Smooth muscle cell of the brain vasculature (primary cell): ENCODE results near the gene MIEN1.
"Not testable (repeated sequence)": the region's sequence is repeated elsewhere in the genome, so short reads cannot be mapped to it uniquely, and the experiment has no call there.

Experiments
- DNase-seq: peaks from one replicate; pipeline ENCODE4 v3.0.0-alpha.2; 2012; ENCODE audit warnings: low read depth, low spot score

Gene MIEN1

DNA sequence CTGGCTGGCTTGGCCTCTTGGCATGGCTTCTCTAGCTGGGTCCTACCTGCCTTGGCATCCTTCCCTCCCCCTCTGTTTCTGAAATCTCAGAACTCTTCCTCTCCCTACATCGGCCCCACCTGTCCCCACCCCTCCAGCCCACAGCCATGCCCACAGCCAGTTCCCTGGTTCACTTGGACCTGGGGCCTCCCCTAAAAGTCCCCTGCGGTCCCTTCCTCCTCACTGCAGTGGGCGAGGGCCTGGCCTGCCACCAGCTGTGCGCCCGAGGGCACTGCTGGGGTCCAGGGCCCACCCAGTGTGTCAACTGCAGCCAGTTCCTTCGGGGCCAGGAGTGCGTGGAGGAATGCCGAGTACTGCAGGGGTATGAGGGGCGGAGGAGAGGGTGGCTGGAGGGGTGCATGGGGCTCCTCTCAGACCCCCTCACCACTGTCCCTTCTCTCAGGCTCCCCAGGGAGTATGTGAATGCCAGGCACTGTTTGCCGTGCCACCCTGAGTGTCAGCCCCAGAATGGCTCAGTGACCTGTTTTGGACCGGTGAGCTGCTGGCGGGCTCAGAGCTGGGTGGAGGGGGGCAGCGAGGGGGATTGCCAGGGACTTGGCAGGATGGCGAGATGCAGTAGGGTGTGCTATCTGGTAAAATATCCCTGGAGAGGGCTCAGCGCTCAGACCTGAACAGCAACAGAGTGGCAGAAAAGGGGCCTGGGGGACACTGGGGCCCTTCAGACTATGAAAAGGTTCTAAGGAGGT, 14.1 kb downstream of the MIEN1 start:
- no peak for DNase-seq

DNA sequence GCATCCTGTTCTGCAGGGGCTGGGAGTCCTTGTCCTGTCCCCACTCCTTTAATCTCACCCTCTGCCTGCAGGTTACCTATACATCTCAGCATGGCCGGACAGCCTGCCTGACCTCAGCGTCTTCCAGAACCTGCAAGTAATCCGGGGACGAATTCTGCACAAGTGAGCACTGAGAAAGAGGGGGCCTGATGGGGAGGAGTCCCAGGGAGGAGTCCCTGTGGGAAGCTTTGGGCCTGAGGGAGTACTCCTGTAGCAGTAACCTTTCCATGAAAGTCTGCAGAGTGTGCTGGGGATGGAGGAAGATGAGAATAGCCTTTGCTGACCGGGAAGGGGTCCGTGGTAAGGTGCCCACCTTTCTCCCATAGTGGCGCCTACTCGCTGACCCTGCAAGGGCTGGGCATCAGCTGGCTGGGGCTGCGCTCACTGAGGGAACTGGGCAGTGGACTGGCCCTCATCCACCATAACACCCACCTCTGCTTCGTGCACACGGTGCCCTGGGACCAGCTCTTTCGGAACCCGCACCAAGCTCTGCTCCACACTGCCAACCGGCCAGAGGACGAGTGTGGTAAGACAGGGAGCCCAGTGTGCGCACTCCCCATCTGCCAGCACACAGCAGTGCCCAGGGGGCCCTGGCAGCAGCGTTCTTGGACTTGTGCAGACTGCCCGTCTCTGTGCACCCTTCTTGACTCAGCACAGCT, 14.8 kb downstream of the MIEN1 start:
- DNase-seq: no peak

DNA sequence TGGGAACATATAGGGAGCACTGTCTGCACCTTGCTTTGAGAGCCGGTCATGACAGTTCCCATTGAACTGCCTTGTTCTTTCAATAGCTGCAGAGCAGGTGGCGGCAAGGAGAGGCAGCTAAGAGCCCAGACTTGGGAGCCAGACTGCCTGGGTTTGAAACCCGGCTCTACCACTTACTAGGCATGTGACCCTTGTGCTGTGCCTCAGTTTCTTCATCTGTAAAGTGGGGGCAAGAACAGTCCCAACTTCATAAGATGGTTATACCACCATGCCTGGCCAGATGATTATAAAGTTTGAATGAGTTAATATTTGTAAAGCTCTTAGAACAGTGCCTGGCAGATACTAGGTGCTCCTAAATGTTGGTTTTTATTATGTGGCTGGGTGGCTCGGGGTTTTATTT, 16.1 kb downstream of the MIEN1 start:
- no peak for DNase-seq

DNA sequence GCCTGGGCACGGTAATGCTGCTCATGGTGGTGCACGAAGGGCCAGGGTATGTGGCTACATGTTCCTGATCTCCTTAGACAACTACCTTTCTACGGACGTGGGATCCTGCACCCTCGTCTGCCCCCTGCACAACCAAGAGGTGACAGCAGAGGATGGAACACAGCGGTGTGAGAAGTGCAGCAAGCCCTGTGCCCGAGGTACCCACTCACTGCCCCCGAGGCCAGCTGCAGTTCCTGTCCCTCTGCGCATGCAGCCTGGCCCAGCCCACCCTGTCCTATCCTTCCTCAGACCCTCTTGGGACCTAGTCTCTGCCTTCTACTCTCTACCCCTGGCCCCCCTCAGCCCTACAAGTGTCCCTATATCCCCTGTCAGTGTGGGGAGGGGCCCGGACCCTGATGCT, 18.5 kb downstream of the MIEN1 start:
- DNase-seq: no peak

DNA sequence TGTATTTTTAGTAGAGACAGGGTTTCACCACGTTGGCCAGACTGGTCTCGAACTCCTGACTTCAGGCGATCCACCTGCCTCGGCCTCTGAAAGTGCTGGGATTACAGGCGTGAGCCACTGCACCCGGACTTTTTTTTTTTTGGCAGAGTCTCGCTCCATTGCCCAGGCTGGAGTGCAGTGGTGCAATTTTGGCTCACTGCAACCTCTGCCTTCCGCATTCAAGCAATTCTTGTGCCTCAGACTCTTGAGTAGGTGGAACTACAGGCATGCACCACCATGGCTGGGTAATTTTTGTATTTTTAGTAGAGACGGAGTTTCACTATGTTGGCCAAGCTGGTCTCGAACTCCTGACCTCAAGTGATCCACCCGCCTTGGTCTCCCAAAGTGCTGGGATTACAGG, 19.3 kb downstream of the MIEN1 start:
- DNase-seq: not testable (repeated sequence)

DNA sequence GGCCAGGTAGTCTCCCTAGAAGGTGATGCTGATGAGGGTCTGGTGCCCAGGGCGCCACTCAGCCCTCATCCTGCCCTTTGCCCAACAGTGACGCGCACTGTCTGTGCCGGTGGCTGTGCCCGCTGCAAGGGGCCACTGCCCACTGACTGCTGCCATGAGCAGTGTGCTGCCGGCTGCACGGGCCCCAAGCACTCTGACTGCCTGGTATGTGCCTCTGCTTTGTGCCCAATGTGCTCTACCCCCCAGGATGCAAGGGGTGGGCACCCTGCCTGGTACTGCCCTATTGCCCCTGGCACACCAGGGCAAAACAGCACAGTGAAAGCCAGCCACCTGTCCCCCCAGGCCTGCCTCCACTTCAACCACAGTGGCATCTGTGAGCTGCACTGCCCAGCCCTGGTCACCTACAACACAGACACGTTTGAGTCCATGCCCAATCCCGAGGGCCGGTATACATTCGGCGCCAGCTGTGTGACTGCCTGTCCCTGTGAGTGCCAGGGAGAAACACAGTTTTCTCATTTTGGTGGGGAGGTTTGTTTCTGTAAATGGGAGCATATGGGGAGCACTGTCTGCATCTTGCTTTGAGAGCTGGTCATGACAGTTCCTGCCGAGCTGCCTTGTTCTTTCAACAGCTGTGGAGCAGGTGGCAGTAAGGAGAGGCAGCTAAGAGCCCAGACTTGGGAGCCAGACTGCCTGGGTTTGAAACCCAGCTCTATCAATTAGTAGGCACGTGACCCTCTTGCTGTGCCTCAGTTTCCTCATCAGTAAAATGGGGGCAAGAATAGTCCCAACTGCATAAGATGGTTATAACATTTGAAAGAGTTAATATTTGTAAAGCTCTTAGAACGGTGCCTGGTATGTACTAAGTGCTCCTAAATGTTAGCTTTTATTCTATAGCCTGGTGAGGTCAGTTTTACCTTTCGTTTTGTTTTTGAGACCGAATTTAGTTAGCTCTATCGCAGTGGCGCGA, 20.1 kb downstream of the MIEN1 start:
- DNase-seq: no peak

DNA sequence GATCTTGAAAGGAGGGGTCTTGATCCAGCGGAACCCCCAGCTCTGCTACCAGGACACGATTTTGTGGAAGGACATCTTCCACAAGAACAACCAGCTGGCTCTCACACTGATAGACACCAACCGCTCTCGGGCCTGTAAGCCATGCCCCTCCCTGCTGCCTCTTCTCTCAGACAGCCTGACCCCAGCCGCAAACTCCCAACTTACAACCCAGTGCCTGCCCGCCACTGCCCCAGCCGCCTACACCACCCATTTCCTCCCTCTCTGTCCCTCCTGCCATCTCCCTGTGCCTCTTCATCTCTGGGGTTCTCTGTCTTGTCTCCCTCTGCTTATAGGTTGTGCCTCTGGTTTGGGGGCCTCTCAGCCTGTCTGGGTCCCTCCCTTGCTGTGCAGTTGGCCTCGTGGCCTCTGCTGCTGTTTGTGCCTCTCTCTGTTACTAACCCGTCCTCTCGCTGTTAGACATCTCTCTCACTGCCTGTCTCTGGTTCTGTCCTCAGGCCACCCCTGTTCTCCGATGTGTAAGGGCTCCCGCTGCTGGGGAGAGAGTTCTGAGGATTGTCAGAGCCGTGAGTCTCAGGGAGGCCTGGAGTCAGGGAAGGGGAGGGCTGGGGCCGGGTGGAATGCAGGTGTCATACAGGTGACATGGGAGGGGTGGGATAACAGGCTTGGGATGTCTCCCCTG, 20.9 kb downstream of the MIEN1 start:
- DNase-seq: no peak

DNA sequence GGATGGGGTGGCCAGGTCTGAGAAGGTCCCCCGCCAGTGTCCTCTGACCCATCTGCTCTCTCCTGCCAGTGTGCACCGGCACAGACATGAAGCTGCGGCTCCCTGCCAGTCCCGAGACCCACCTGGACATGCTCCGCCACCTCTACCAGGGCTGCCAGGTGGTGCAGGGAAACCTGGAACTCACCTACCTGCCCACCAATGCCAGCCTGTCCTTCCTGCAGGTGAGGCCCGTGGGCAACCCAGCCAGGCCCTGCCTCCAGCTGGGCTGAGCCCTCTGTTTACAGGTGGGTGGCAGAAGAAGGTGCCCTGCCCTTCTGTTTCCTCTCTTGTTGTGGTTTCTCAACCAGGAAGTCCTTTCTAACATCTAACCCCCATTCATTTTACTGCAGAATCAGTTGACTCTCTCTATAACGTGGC, 23.4 kb downstream of the MIEN1 start:
- DNase-seq: no peak

DNA sequence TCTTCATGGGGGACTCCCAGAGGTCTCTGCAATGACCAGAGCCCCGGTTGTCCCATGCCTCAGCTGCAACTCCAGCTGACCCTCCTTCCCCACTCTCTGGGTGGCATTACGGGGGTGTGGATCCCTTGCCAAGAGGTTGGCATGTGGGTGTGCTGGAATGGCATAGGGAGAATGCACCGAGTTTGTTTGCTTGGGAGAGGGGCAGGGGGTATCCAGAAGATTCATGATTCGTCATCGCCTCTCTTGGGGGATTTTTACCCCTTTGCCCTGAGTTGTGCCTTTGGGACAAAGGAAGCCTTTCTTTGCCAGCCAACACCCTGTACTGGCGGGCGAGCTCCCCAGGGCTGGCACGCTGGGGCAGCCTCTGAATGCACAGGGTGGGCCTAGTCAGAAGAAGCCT, 23.9 kb downstream of the MIEN1 start:
- DNase-seq: no peak

DNA sequence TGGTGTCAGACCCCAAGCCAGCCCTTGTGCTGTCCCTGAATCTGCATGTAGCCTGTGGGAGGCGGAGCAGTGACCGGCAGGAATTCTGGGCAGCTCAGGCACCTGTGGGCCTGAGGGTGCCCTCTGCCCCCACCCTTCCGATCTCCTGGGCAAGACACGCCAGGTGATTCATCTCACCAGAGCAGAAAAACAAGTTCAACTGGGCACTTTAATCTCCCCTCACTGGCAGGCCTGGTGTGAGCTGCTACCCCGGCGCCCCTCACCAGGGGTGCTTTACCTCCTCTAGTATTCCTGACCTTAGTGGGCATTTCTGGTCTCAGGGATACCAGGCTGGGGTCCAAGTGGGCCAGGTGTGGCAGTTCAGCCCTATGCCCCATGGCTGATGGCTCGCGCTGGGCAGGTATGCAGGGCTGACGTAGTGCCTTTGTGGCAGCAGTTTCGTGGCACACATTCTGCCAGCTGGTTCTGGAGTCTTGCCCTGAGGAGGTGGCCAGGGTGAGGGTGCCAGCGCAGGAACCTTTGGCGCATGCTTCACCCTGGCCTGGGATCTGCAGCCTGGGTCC, 24.5 kb downstream of the MIEN1 start:
- DNase-seq: no peak

DNA sequence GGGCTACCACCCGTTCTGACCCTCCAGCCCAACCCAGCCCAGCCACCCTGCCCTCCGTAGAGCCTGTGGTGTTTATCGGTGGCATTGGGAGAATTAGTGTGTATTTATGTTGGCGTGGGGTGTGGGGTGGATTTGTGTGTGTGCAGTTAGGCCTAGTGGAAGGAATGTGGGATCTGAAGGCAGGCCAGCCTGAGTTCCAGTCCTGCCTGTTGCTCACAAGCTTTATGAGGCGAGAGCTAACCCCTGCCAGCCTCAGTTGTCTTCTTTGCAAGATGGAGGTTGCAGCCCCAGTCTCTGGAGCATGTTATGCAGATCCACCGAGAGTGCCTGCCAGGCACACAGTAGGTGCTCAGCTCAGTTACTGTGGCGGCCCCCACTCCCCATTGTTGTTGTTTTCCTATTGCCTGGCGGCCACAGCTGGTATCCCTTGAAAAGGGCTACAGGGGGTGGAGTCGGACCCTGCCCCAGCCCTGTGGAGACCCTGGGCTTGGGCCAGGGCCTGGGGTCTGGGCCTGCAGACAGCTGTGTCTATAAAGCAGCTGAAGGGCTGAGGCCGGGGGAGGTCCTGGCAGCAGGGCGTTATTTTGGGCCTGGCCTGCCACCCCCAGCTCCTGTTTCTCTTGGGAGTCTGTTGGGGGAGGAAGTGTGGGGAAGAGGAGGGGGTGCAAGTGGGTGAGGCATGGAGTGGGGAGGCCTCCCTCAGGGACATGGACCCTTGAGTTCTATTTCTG, 25.3 kb downstream of the MIEN1 start:
- DNase-seq: no peak

DNA sequence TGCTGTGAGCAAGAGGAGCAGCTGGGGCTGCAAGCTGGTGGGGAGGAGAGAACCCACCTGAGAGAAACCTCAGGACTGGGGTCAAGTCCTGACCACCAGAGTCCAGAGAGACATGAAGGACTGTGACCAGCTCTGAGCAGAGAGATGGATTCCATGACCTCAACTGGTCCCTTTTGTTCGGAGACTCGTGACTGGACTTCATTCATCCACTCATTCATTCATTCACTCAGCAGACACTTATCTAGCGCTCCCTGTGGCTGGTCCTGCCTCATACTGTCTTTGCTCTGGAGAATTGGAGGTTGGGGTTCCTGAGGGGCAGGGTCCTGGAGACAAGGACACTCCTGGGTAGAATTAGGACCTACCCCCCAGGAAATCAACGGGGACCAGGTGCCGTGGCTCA, 26.4 kb downstream of the MIEN1 start:
- DNase-seq: no peak

DNA sequence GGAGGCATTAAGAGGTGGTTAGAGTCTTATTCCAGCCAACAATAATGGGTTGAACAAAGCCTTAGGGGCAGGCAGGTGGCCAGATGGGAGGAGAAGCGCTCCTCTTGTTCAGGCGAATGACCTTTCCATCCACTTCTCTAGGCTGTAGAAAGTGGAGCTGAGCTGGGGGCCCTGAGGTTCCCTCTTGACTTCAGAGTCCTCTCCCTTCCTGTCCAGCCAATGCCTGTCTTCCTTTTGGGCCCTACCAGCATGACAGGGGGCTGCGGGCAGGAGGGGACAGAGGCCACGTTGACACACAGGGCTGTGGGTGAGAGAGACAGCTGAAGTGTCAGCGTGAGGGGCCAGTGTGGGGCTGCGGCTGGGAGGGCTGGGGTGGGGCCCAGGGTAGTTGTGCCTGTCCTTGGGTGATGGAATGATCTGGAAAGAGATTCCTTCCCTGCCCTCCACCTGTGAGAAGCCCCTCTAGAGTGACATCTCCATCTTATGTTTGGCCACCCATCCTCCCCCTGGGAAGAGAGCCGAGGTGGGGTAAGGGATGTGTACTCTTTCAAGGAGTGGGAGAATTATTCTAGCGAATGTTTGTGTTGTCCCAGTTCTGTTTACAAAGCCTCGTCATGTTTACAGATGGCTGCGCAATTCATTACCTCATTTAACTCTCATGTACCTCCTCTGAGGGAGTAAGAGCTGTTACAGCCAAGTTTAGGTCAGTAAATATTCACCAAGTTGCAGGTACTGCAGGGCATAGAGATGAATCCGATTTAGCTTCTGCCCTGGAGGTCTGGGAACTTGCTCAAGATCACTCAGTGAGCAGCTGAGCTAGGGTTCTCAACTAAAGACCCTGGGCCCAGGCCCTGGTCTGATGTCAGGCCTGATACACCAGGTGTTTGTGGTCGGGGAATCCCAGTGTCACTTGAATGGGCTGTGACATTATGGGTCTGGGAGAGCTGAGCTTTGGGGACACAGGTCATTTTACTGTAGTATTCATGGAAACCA, 27.1 kb downstream of the MIEN1 start:
- DNase-seq: no peak

DNA sequence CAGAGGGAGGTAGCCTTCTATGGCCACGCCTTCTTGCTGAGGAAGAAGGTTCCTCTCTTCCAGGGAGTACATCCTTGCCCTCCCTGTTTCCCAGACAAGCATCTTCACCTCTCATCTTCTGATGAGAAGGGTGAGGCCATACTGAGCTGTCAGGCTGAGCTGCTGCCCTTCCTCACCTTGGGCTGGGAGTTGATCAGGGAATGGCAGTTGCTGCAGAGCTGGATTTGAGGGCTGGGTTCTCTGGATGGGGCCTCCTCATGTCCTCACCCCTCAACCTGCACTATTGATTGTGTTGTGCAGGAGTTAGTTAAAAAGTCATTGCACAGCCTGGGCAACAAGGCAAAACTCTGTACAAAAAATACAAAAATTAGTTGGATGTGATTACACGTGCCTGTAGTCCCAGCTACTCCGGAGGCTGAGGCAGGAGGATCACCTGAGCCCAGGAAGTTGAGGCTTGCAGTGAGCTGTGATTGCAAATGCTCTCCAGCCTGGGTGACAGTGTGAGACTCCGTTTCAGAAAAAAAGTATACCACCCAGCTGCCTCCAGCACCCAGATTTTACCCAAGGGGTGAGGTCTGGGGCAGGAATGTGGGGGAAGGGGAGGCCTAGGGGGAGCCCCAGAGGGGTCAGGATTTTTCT, 28.4 kb downstream of the MIEN1 start:
- no peak for DNase-seq

DNA sequence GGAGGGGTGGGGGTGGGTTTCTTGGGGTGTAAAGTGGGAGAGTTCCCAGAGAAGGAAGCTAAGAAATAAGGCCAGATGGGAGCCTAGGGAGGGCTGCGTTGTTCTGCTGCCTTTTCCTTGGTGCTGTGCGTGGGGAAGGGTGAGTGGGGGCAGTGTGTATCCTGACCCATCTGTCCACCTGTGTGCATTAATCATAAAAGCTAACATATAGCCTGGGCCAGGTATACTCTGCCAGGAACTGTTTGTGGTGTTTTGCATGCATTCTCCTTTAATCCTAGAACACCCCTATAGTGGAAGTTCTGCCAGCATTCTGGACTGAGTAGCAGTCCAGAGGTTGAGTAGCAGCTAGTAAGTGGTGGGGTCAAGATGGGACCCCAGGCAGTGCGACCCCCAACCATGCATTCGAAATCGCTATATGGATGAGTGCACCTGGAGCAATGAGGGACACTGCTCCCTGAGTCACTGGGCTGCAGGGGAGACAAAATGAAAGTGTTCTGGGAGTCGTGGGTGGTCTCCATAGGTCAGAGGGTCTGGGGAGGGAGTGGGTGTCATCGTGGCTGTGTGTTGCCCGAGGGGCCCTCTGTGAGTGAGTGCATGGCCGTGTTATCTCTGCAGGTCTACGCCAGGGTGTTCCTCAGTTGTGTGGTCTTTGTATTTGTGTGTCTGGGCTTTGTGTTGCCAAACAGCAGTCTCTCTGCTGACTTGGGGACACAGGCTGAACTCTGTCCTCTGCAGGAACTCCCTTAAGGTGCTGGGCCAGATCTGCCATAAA, 29.1 kb downstream of the MIEN1 start:
- DNase-seq: no peak

DNA sequence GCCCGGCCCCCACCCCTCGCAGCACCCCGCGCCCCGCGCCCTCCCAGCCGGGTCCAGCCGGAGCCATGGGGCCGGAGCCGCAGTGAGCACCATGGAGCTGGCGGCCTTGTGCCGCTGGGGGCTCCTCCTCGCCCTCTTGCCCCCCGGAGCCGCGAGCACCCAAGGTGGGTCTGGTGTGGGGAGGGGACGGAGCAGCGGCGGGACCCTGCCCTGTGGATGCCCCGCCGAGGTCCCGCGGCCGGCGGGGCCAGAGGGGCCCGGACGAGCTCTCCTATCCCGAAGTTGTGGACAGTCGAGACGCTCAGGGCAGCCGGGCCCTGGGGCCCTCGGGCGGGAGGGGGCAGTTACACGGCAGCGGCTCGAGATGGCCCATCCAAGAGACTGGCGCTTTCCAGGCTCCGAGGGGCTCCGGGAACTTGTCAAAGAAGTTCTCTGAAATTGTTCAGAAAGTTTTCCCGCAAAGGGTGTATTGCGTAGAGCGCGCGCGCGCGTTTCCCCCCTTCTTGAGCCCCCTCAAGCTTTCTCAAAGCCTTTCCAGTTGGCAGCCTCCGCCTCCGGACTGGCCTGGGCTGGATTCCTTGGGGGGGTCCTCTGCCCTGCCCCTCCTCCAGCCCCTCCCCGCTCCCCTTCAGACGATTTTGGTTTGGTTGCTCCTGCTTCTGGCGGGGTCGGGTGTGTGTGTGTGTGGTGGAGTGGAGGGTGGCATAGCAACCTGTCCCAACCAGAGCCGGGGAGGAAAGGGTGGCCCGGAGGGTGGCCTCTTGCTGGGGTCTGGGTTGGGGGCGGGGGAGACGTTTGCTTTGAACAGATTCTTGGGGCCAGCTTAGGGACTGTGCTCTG, 30.0 kb downstream of the MIEN1 start:
- no peak for DNase-seq

DNA sequence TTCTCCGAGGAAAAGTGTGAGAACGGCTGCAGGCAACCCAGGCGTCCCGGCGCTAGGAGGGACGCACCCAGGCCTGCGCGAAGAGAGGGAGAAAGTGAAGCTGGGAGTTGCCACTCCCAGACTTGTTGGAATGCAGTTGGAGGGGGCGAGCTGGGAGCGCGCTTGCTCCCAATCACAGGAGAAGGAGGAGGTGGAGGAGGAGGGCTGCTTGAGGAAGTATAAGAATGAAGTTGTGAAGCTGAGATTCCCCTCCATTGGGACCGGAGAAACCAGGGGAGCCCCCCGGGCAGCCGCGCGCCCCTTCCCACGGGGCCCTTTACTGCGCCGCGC, 30.5 kb downstream of the MIEN1 start, which contains the start of gene ERBB2:
Gene ERBB2, plus strand, starts transcription at position 247 of the 330 bp plus-strand sequence. CDS start 175 bp downstream, outside the sequence.
- peak; percentile 37 for DNase-seq
